Calu3 (cell line): ENCODE data around the gene TBC1D14. TPM values are rescaled to one million over a fixed set of nuclear protein-coding genes. Genes with fewer than 3 reads are reported as not detected.

ENCODE experiments used
- BruUV-seq: library from RNA; stranded (reverse); fragments of 400-500 nt; replicated peaks from 2 replicates; lab custom pipeline; 2021; lab: Mats Ljungman, UMichigan
- CTCF ChIA-PET: fragments of 300-600 bp; sonication (Branson Sonifier 250); formaldehyde crosslinking; loops from one replicate; lab custom pipeline; 2022; ENCODE audit warnings: antibody characterized with exemption; lab: Charles Lee
- DNase-seq: peaks from one replicate; pipeline ENCODE4 v3.0.0; 2022
- H3K27ac Mint-ChIP-seq: one replicate; pipeline ENCODE4 v1.8.0; 2022; ENCODE audit warnings: mixed read lengths; ENCODE audit not compliant: unreplicated experiment
- H3K27me3 Mint-ChIP-seq: one replicate; pipeline ENCODE4 v1.8.0; 2022; ENCODE audit warnings: mixed read lengths; ENCODE audit not compliant: unreplicated experiment
- H3K36me3 Mint-ChIP-seq: one replicate; pipeline ENCODE4 v1.8.0; 2022; ENCODE audit warnings: mild to moderate bottlenecking, moderate library complexity, mixed read lengths; ENCODE audit not compliant: insufficient read depth, unreplicated experiment
- H3K4me1 Mint-ChIP-seq: one replicate; pipeline ENCODE4 v1.8.0; 2022; ENCODE audit warnings: mild to moderate bottlenecking, low read depth, mixed read lengths; ENCODE audit not compliant: unreplicated experiment
- H3K4me3 Mint-ChIP-seq: one replicate; pipeline ENCODE4 v1.8.0; 2022; ENCODE audit warnings: mild to moderate bottlenecking, low read depth, moderate library complexity, mixed read lengths; ENCODE audit not compliant: unreplicated experiment
- H3K9me3 Mint-ChIP-seq: one replicate; pipeline ENCODE4 v1.8.0; 2022; ENCODE audit warnings: low read depth, mixed read lengths; ENCODE audit not compliant: unreplicated experiment
- intact Hi-C: fragments of 100-400 bp; cut with micrococcal nuclease; formaldehyde crosslinking; loops from one replicate; pipeline ENCODE4 v1.10.0; 2022; ENCODE audit not compliant: unreplicated experiment
- total RNA-seq: library from RNA; stranded (reverse); gene quantifications from 2 replicates; pipeline ENCODE4 v1.2.3, GENCODE V29; 2022
- TF ChIP-seq, protein P1 (sequence below): fragments of 200-600 bp; IDR thresholded peaks from one replicate; pipeline ENCODE4 v1.8.0; 2022; ENCODE audit warnings: antibody characterized with exemption; ENCODE audit not compliant: unreplicated experiment

The TBC1D14 gene
- total RNA-seq, 1 experiment from 2014 or later = 26.4 TPM

DNA sequence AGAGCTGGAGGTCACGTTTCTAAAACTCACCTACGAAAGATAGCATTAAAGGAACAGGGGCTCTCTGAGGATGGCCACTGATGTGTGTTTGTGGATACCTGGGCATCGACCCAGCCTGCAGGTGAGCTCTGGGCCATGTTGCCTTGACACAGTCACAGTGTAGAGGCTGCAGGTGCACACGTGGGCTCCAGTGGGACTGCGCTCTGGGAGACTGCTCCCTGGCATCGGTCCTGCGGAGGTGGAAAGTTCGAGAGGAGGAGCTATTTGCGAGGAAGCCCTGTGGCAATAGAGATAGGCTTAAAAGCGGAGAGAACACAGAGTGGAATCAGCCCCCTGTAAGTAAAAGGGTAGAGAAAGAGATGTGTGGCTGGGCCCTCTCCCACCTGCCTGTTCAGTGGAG, 121.2 kb downstream of the TBC1D14 start:
- no TSS peak for BruUV-seq
- intact Hi-C loops = no loop called here
- DNase-seq = no peak
- H3K4me1 Mint-ChIP-seq = peaks cover 8% of the 10 kb centered on the region
- H3K9me3 Mint-ChIP-seq = no peaks in the 10 kb centered on the region
- TF ChIP-seq, protein P1, sequence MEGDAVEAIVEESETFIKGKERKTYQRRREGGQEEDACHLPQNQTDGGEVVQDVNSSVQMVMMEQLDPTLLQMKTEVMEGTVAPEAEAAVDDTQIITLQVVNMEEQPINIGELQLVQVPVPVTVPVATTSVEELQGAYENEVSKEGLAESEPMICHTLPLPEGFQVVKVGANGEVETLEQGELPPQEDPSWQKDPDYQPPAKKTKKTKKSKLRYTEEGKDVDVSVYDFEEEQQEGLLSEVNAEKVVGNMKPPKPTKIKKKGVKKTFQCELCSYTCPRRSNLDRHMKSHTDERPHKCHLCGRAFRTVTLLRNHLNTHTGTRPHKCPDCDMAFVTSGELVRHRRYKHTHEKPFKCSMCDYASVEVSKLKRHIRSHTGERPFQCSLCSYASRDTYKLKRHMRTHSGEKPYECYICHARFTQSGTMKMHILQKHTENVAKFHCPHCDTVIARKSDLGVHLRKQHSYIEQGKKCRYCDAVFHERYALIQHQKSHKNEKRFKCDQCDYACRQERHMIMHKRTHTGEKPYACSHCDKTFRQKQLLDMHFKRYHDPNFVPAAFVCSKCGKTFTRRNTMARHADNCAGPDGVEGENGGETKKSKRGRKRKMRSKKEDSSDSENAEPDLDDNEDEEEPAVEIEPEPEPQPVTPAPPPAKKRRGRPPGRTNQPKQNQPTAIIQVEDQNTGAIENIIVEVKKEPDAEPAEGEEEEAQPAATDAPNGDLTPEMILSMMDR = no peak
- CTCF ChIA-PET = no interaction called here
- no peak overlapping the region for H3K27ac Mint-ChIP-seq
- H3K4me3 Mint-ChIP-seq = no peak overlapping the region
- H3K27me3 Mint-ChIP-seq = no peaks in the 10 kb centered on the region
- peaks cover 16% of the 10 kb centered on the region for H3K36me3 Mint-ChIP-seq

DNA sequence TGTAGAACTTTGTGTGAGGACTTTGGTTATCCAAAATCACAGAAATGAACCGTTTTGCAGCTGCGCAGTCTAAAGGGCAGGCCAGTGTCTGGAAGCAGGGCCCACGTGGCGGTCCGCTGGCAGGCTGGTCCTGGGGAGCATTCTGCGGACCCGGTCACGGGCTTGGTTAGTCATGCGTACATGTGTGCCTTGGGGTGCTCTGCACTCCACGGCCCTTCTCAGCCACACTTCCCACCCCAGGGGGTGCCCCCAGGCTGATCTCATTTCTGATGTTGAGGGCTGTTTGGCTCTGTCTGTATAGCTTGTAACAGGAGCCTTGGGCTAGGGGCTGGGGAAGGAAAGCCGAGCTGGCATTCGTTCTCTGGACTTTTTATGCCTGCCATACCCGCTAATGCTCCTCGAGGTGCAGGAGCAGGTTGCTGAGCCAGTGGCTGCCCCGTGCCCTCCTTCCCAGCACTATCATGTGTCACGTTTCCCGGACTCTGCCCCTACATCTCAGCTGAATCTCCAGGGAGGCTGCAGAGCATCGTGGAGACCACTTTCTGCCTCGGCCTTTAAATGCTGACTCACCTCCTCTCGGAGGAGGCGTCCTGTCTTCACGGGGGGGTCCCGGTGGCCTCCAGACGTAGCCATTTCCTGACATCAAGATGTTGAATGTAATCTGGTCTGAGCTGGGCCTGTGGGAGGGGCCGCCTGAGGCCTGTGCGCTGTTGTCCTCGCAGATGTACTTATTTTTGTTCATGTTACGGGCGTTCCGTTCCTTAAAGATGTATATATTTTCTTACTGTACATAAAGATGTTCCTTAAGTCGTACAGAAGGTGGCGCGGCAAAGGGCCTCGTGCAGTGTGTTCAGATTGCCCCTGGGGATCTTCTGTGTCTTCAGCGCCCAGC, 122.2 kb downstream of the TBC1D14 start:
- Mint-ChIP-seq H3K4me1 (peaks cover 8% of the 10 kb centered on the region), H3K9me3 (no peaks in the 10 kb centered on the region), H3K27me3 (no peaks in the 10 kb centered on the region), H3K36me3 (peaks cover 9% of the 10 kb centered on the region), H3K4me3 (no peak overlapping the region), H3K27ac (no peak overlapping the region)
- TF ChIP-seq, protein P1 = no peak
- no TSS peak for BruUV-seq
- intact Hi-C loops = no loop called here
- CTCF ChIA-PET = no interaction called here
- no peak for DNase-seq

DNA sequence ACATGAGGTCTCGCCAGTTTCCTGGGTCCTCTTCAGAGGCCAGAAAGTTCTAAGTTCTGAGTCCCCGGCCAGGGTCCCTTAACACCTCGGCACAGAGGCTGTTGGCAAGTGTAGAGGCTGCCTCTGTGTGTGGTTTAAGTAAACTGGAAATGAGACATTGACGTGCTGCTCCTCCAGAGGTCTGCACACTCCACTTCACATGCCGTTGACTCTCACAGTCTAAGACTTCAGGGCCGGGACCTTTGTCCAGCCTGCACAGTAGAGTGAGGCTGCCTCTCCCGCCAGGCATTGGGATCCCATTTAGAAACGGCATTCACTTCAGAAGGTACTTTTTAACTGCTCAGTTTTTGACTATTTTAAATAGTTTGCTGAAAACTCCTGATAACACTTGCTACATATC, 123.0 kb downstream of the TBC1D14 start:
- Mint-ChIP-seq H3K27me3 (no peaks in the 10 kb centered on the region), H3K4me3 (no peak overlapping the region), H3K27ac (no peak overlapping the region), H3K4me1 (peaks cover 8% of the 10 kb centered on the region), H3K36me3 (peaks cover 7% of the 10 kb centered on the region), H3K9me3 (no peaks in the 10 kb centered on the region)
- BruUV-seq = no TSS peak
- CTCF ChIA-PET = no interaction called here
- DNase-seq = no peak
- TF ChIP-seq, protein P1 = no peak
- intact Hi-C loops = no loop called here

DNA sequence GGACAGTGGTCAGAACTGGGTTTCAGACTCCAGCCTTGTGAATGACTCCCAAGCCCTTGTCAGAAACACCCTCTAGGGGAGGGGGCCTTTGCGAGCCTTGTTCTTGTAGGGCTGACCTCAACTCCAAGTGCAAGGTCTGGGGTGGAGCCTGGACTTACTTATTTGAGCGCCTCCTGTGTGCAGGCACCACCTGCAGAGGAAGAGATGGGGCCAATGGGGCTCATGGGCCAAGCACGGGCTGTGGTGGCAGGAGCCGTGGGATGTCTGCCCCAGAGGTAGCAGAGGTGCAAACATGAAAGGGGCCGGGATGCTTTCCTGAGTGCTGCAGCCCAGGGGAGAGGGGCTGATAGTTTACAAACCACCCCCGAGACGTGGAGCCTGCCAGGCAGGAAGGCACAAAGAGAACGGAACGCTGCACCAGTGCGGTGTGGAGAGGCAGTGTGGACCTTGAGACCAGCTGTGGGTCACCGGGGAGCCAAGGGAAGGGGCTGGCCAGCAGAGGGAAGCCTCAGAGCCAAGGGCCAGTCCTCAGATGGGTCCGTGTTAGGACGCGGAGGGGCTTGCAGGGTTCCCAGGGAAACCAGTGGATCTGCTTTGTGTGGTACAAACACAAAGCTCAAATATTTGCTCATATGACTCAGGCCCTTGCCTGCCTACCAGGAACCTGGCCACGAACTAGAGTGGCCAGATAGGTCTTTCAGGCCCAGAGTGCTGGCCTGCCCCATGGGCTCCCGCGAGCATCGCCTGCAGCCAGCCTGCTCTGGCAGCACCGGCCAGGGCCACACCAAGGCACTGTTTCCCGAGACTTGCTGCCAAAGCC, 124.8 kb downstream of the TBC1D14 start:
- CTCF ChIA-PET = interaction anchor here (0.6 to 1.0 kb wide), 4 partner anchors 27 to 155 kb away, joined by 3 read pairs; no protein-coding TSS in a partner anchor
- BruUV-seq = no TSS peak
- TF ChIP-seq, protein P1 = no peak

More for the DNA sequence above, 124.8 kb downstream of the TBC1D14 start:
- H3K27me3 Mint-ChIP-seq = no peaks in the 10 kb centered on the region
- peaks cover under 1% of the 10 kb centered on the region for H3K36me3 Mint-ChIP-seq
- no peak overlapping the region for H3K4me3 Mint-ChIP-seq
- peaks cover 8% of the 10 kb centered on the region for H3K4me1 Mint-ChIP-seq
- intact Hi-C loops = no loop called here
- peak overlapping the region; percentile 54 for H3K27ac Mint-ChIP-seq
- peak; percentile 56 for DNase-seq
- no peaks in the 10 kb centered on the region for H3K9me3 Mint-ChIP-seq
